GM12875 (cell line): ENCODE measurements around the gene ZNF486.
"Not testable (repeated sequence)": the region's sequence is repeated elsewhere in the genome, so short reads cannot be mapped to it uniquely, and the experiment has no call there.

Experiments
- H3K4me3 ChIP-seq: one replicate; pipeline ENCODE4 v1.5.1; 2011; ENCODE audit warnings: low read depth, low read length, control low read depth
- CTCF ChIP-seq: IDR thresholded peaks from 2 replicates; pipeline ENCODE4 v1.5.1; 2011; ENCODE audit warnings: low read depth, mild to moderate bottlenecking, control low read depth, inconsistent platforms, low read length, moderate library complexity, borderline replicate concordance; ENCODE audit not compliant: insufficient read depth

The ZNF486 gene

GRCh38 chr19:20243629-20244028 is 76.6 kb downstream of the ZNF486 start:
- no peak for TF ChIP-seq CTCF
- H3K4me3 ChIP-seq: no peak overlapping the region

GRCh38 chr19:20244356-20244755 is 77.3 kb downstream of the ZNF486 start:
- TF ChIP-seq CTCF: no peak
- no peak overlapping the region for H3K4me3 ChIP-seq

- no peak for TF ChIP-seq CTCF
- no peak overlapping the region for H3K4me3 ChIP-seq
Observed at GRCh38 chr19:20245309-20245708, 78.3 kb downstream of the ZNF486 start.

GRCh38 chr19:20247016-20247683 is 80.1 kb downstream of the ZNF486 start:
- TF ChIP-seq CTCF: no peak
- no peak overlapping the region for H3K4me3 ChIP-seq

- H3K4me3 ChIP-seq: not testable (repeated sequence)
Observed at GRCh38 chr19:20248258-20248657, 81.2 kb downstream of the ZNF486 start.
